Cardiac fibroblast (primary cell): ENCODE data around the gene TMEM175.
"Not testable (repeated sequence)": the region's sequence is repeated elsewhere in the genome, so short reads cannot be mapped to it uniquely, and the experiment has no call there.

Experiments
- DNase-seq, 2 donors: peaks; one replicate each; pipeline versions ENCODE4 v3.0.0 to v3.0.0-alpha.2; 2010; ENCODE audit warnings: low read depth in 2 of 2
- H3K4me3 ChIP-seq, 2 donors: replicated peaks in 1 of 2; 1 replicate in 1 of 2; 2 replicates in 1 of 2; pipeline ENCODE4 v1.5.1; 2011; ENCODE audit warnings: low read depth in 2 of 2, low read length in 2 of 2, mild to moderate bottlenecking in 2 of 2, moderate library complexity in 1 of 2
- CTCF ChIP-seq: IDR thresholded peaks from one replicate; pipeline ENCODE4 v1.5.1; 2011; ENCODE audit warnings: low read depth, mild to moderate bottlenecking, low read length, inconsistent platforms

Gene TMEM175

GRCh38 chr4:924107-925096, 7.9 kb upstream of the TMEM175 start:
- DNase-seq: peak; percentile 51 to 68
- H3K4me3 ChIP-seq: no peak overlapping the region
- TF ChIP-seq CTCF: no peak

GRCh38 chr4:925171-925570, 7.1 kb upstream of the TMEM175 start:
- DNase-seq: no peak
- no peak overlapping the region for H3K4me3 ChIP-seq
- TF ChIP-seq CTCF: no peak

- H3K4me3 ChIP-seq: no peak overlapping the region
These were observed 6.3 kb upstream of the TMEM175 start for GRCh38 chr4:925771-926500.

GRCh38 chr4:926538-926937, 5.7 kb upstream of the TMEM175 start:
- DNase-seq: peak in 1 of 2 donors; percentile 23
- H3K4me3 ChIP-seq: no peak overlapping the region
- peak; percentile 38 for TF ChIP-seq CTCF

More at GRCh38 chr4:925771-926500, 6.3 kb upstream of the TMEM175 start:
- no peak for TF ChIP-seq CTCF
- DNase-seq: no peak

GRCh38 chr4:927566-927965, 4.7 kb upstream of the TMEM175 start:
- not testable (repeated sequence) for H3K4me3 ChIP-seq, DNase-seq

- H3K4me3 ChIP-seq: no peak overlapping the region
- no peak for DNase-seq
- TF ChIP-seq CTCF: no peak
These were observed 3.0 kb upstream of the TMEM175 start for GRCh38 chr4:929096-929765.
